ENCODE data around the gene SUSD4.

SUSD4 gene

GRCh38 chr1:223248770-223249140, 115.2 kb downstream of the SUSD4 start:
- DNase-seq: no peak

- no peak for DNase-seq
Observed at GRCh38 chr1:223248001-223248769, 115.8 kb downstream of the SUSD4 start.

GRCh38 chr1:223246476-223247112, 117.4 kb downstream of the SUSD4 start:
- DNase-seq: no peak

- no peak for DNase-seq
Observed at GRCh38 chr1:223245983-223246382, 118.0 kb downstream of the SUSD4 start.

- no peak for DNase-seq
Observed at GRCh38 chr1:223245411-223245810, 118.6 kb downstream of the SUSD4 start.

GRCh38 chr1:223244366-223245103, 119.4 kb downstream of the SUSD4 start:
- DNase-seq: no peak

GRCh38 chr1:223243441-223244050, 120.4 kb downstream of the SUSD4 start:
- no peak for DNase-seq

- no peak for DNase-seq
Observed at GRCh38 chr1:223242971-223243370, 121.0 kb downstream of the SUSD4 start.

GRCh38 chr1:223242382-223242955, 121.5 kb downstream of the SUSD4 start:
- DNase-seq: no peak

- no peak for DNase-seq
Observed at GRCh38 chr1:223240122-223240521, 123.9 kb downstream of the SUSD4 start.

GRCh38 chr1:223235091-223235490, 128.9 kb downstream of the SUSD4 start:
- no peak for DNase-seq

GRCh38 chr1:223234534-223234933, 129.4 kb downstream of the SUSD4 start:
- DNase-seq: no peak

- DNase-seq: no peak
Observed at GRCh38 chr1:223234170-223234514, 129.8 kb downstream of the SUSD4 start.

- DNase-seq: no peak
Observed at GRCh38 chr1:223233410-223234169, 130.4 kb downstream of the SUSD4 start.

GRCh38 chr1:223233019-223233409, 131.0 kb downstream of the SUSD4 start:
- DNase-seq: no peak

- no peak for DNase-seq
Observed at GRCh38 chr1:223231581-223231980, 132.4 kb downstream of the SUSD4 start.

- DNase-seq: no peak
Observed at GRCh38 chr1:223231011-223231572, 132.9 kb downstream of the SUSD4 start.

GRCh38 chr1:223230161-223230881, 133.7 kb downstream of the SUSD4 start:
- no peak for DNase-seq

- no peak for DNase-seq
Observed at GRCh38 chr1:223229756-223230155, 134.2 kb downstream of the SUSD4 start.

- DNase-seq: no peak
Observed at GRCh38 chr1:223228931-223229528, 134.9 kb downstream of the SUSD4 start.

GRCh38 chr1:223228201-223228600, 135.8 kb downstream of the SUSD4 start:
- no peak for DNase-seq

Measured in activated gamma-delta T cell (primary cell).